Left lobe of liver (tissue), 2 donors: ENCODE results near the gene SEMA4D. TPM values are rescaled to one million over a fixed set of nuclear protein-coding genes. Genes with fewer than 3 reads are reported as not detected.
A peak's percentile ranks its signal among the peaks of the same experiment; 100 is the strongest.

Experiments used
- ATAC-seq: fragments of 200-7000 bp; cut with Tn5 transposase; one replicate; pipeline ENCODE4 v1.9.1; 2020; ENCODE audit warnings: mild to moderate bottlenecking, moderate library complexity
- DNase-seq: peaks from one replicate; pipeline ENCODE4 v3.0.0-alpha.2; 2020; ENCODE audit warnings: low spot score
- total RNA-seq: library from RNA; stranded (reverse); gene quantifications from one replicate; pipeline ENCODE4 v1.2.1, GENCODE V29; 2021
- donor health status: DM: no; HTN: no; CAD: no; lungs with moderate emphysema.
- donor health status: DM: no; HTN: yes; CAD: no.

SEMA4D gene
- total RNA-seq, 1 donor from 2014 or later: 3.9 TPM

DNA sequence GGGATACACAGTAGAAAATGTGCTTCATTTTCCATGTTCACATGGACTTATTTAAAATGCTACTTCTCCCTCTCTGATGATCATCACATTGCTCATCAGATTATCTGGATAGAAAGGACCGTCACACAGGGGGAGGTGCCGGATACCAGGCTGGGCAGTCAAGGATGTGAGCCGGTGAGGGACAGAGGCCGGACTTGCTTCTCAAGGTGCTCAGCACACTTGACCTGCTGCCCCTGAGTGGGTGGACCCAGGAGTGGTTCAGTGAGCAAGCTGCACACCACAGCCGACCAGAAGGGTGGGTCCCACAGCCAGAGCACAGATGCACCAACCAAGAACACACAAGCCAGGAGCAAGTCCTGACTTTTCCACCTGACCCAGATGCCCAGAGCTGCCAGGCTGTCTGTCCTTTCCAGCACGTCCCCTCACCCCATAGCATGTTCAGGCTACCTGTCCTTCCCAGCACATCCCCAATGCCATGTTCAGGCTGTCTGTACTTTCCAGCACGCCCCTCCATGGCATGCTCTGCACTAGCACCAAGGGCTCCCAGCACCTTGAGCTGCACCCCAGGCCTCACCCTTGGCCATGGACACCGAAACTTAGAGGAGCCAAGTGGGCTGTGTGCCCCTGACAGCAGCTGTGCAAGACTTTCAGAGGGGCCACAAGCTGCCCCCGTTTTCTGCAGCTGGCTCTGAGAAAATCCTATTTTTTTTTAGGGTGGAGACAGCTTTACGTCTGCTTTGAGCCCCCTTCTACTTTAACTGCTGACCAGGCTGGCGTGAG, 101.8 kb downstream of the SEMA4D start:
- DNase-seq: no peak
- no peak for ATAC-seq

GRCh38 chr9:89394412-89394811, 103.5 kb downstream of the SEMA4D start:
- DNase-seq (no peak), ATAC-seq (no peak)

DNA sequence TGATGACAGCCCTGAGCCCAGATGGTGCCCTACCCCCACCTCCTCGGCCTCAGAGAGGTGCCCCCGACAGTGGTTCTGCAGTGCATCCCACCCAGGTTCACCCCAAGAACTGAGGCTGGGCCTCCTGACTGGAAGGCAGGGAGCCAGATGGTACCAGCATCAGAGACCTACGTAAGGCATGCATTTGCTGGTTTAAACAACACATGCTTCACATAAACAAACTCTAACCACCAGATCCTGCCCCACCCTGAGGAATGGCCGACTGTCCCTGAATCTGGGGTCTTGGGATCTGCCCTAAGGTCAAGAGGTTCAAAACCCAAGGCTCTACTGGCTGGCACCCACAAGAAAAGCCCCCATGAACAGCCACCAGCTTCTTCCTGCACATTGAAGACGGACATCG, 106.3 kb downstream of the SEMA4D start:
- no peak for DNase-seq

DNA sequence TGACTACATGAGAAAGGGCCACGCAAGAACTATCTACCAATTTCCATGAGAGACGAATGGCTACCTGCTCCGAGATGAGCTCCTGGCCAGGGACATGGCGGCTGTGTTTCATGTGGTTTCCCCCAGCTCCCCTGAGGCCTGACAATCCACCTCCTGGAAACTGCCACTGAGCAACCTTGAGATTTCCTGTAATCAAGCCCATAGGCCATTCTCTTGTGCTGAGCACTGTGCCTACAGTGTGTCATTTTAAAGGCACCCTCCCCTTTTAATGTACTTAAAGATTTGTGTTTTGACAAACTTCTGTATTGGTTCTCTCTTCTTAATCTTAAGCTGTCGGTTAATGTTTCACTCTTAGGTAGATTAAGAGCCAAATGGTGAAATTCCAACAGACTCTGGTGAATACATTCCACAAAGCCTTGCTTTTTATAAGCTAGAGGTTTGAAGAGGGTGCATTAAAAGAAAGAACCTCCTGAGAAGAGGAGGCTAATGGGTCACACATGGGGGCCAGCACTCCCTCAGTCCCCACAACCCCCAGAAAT, 107.3 kb downstream of the SEMA4D start:
- no peak for DNase-seq
- ATAC-seq: peak; percentile 11

More for the DNA sequence above, 106.3 kb downstream of the SEMA4D start:
- no peak for ATAC-seq

GRCh38 chr9:89390068-89390555, 107.8 kb downstream of the SEMA4D start:
- ATAC-seq (no peak), DNase-seq (no peak)

GRCh38 chr9:89388868-89389177, 109.1 kb downstream of the SEMA4D start:
- DNase-seq (no peak), ATAC-seq (no peak)

- ATAC-seq (peak; percentile 62), DNase-seq (peak; percentile 83)
Measured at GRCh38 chr9:89388084-89388867, 109.6 kb downstream of the SEMA4D start.

GRCh38 chr9:89387197-89387849, 110.6 kb downstream of the SEMA4D start:
- DNase-seq (no peak), ATAC-seq (no peak)

- DNase-seq (peak; percentile 96), ATAC-seq (peak; percentile 84)
Measured at GRCh38 chr9:89386797-89387196, 111.1 kb downstream of the SEMA4D start.

DNA sequence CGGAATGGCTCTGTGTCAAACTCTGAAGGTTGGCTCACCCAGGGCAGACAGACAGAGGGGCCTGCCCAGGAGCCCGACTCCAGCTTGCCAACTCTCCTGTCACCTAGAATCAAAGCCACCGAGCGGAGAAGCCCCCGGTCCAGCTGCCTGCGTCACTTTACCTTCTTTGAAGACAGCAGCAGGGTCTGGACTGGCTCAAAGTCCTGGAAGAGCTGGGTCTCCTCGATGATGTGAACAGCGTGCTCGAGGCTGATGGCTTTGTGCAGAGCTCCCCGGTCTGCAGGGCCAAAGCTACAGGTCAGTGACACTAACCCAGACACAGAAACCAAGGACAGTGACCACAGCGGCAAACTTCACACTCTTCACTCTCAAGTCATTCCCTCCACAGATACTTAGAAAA, 111.7 kb downstream of the SEMA4D start:
- peak; percentile 58 for ATAC-seq

GRCh38 chr9:89384783-89385182, 113.1 kb downstream of the SEMA4D start:
- no peak for DNase-seq
- no peak for ATAC-seq

More for the DNA sequence above, 111.7 kb downstream of the SEMA4D start:
- peak; percentile 56 for DNase-seq

- DNase-seq (no peak), ATAC-seq (no peak)
Measured at GRCh38 chr9:89383721-89384300, 114.1 kb downstream of the SEMA4D start.

- no peak for DNase-seq
Measured at GRCh38 chr9:89383030-89383720, 114.7 kb downstream of the SEMA4D start.

GRCh38 chr9:89382026-89382986, 115.6 kb downstream of the SEMA4D start:
- no peak for DNase-seq
- no peak for ATAC-seq

More at GRCh38 chr9:89383030-89383720, 114.7 kb downstream of the SEMA4D start:
- ATAC-seq: no peak

- no peak for ATAC-seq
- DNase-seq: no peak
Measured at GRCh38 chr9:89381308-89381609, 116.7 kb downstream of the SEMA4D start.

DNA sequence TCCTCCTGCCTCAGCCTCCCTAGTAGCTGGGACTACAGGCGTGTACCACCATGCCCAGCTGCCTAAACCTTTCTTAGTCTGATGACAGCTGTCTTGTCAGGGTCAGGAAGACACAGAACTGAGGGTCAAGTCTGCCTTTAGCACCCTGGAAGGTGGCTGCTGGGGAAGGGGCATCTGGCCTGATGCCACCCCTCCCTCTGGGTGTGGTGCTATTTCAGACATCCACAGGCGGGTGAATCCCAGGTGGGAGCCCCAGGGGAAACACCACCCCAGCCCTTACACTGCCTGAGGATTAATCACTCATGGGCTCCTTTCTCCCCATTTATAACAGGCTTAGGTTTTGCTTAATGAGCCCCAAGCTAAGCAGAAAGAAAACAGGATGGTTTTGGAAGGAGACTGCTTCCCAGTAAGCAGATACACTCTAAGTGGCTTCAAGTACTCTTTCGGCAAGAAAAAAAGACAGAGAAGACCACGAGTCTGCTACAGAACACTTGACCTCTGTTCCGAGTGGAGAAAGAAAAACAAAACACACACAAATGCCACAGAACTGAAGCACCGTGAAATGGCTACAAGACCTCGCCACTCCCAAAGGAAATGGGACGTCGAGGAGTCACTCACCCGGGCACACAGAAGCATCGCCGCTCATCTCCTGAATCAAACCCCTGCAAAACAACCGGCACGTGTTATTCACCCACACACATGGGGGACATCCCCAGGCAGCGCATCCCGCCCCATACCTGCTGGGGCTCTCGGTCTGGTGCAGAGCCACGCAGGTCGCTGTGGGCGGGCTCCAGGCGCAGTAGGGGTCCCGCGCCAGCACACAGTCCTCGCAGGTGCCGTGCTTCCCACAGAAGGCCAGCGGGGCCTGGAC, 117.2 kb downstream of the SEMA4D start:
- no peak for ATAC-seq
- no peak for DNase-seq

GRCh38 chr9:89379508-89380115, 118.3 kb downstream of the SEMA4D start:
- ATAC-seq (no peak), DNase-seq (no peak)

DNA sequence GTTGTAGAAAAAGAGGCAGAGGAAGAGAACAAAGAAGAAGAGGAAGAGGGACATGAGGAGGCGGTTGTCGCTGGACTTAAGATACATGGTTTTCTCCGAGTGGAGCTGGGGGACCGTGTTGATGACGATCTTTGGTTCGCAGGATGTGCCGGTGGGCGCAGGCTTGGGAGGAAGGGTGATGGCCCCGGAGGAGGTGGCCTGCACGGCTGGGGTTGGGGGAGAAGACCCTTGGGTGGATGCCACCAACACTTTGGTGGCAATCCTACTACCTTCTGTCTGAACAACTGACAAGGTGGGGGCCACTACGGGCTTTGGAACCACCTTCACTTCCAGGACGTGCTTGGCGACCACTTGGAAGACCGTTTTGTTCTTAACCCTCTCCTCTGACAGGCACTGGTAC, 118.9 kb downstream of the SEMA4D start:
- DNase-seq: no peak
- no peak for ATAC-seq
